Neural cell (in vitro differentiated cells): ENCODE data around the gene PEMT. TPM values are rescaled to one million over a fixed set of nuclear protein-coding genes. Genes with fewer than 3 reads are reported as not detected.

Experiments used
- H2AFZ ChIP-seq: fragments of 200-600, 300-800 bp; sonication (generic), shearing (Covaris generic); 2 replicates; pipeline ENCODE4 v1.6.0; 2014; ENCODE audit warnings: low read depth, mild to moderate bottlenecking, antibody characterized with exemption, low read length, moderate library complexity
- H3F3A ChIP-seq: fragments of 200-600 bp; shearing (Covaris generic); 2 replicates; pipeline ENCODE4 v1.6.1; 2016; ENCODE audit warnings: mild to moderate bottlenecking, moderate library complexity, mixed read lengths, antibody characterized with exemption, low read length; ENCODE audit not compliant: insufficient read depth, poor library complexity, severe bottlenecking
- H3K27ac ChIP-seq: fragments of 200-600, 300-800 bp; sonication (generic), shearing (Covaris generic); 2 replicates; pipeline ENCODE4 v1.5.1; 2014; ENCODE audit warnings: mild to moderate bottlenecking, low read length, moderate library complexity
- H3K27me3 ChIP-seq: fragments of 300-800, 200-600 bp; sonication (generic), shearing (Covaris generic); 2 replicates; pipeline ENCODE4 v1.6.0; 2014; ENCODE audit warnings: mild to moderate bottlenecking, low read depth, low read length, moderate library complexity; ENCODE audit not compliant: insufficient read depth
- H3K36me3 ChIP-seq: fragments of 300-800, 200-600 bp; sonication (generic), shearing (Covaris generic); 2 replicates; pipeline ENCODE4 v1.5.1; 2014; ENCODE audit warnings: mild to moderate bottlenecking, antibody characterized with exemption, low read length, moderate library complexity; ENCODE audit not compliant: insufficient read depth
- H3K4me2 ChIP-seq: fragments of 300-800, 200-600 bp; sonication (generic), shearing (Covaris generic); 2 replicates; pipeline ENCODE4 v1.6.0; 2014; ENCODE audit warnings: mild to moderate bottlenecking, low read length
- H3K4me3 ChIP-seq: fragments of 300-800, 200-600 bp; sonication (generic), shearing (Covaris generic); 2 replicates; pipeline ENCODE4 v1.5.1; 2014; ENCODE audit warnings: mild to moderate bottlenecking, low read length, moderate library complexity
- H3K79me2 ChIP-seq: fragments of 200-600 bp; shearing (Covaris generic); replicated peaks from 2 replicates; pipeline ENCODE4 v1.6.0; 2014; ENCODE audit warnings: mild to moderate bottlenecking, low read length, moderate library complexity; ENCODE audit not compliant: insufficient read depth
- H3K9ac ChIP-seq: fragments of 300-800, 200-600 bp; sonication (generic), shearing (Covaris generic); 2 replicates; pipeline ENCODE4 v1.6.1; 2016; ENCODE audit warnings: mild to moderate bottlenecking, low read length, mixed read lengths
- H3K9me2 ChIP-seq: fragments of 200-600 bp; shearing (Covaris generic); 2 replicates; pipeline ENCODE4 v1.6.1; 2016; ENCODE audit warnings: mild to moderate bottlenecking, low read length, mixed read lengths; ENCODE audit not compliant: insufficient read depth
- H3K9me3 ChIP-seq: fragments of 200-600, 300-800 bp; sonication (generic), shearing (Covaris generic); 2 replicates; pipeline ENCODE4 v1.6.1; 2016; ENCODE audit warnings: mild to moderate bottlenecking, mixed run types, low read length, moderate library complexity, mixed read lengths
- H4K20me1 ChIP-seq: fragments of 200-600 bp; shearing (Covaris generic); 2 replicates; pipeline ENCODE4 v1.6.1; 2016; ENCODE audit warnings: mild to moderate bottlenecking, mixed run types; ENCODE audit not compliant: insufficient read depth
- CTCF ChIP-seq: fragments of 450-650 bp; IDR thresholded peaks from 2 replicates; pipeline ENCODE4 v1.5.1; 2014; ENCODE audit warnings: antibody characterized with exemption, mild to moderate bottlenecking, moderate library complexity; ENCODE audit not compliant: poor library complexity, severe bottlenecking
- EP300 ChIP-seq: fragments of 450-650 bp; conservative IDR thresholded peaks from 2 replicates; pipeline ENCODE4 v1.6.1; 2014; ENCODE audit warnings: antibody characterized with exemption, mild to moderate bottlenecking, moderate library complexity; ENCODE audit not compliant: poor library complexity, severe bottlenecking
- EZH2 ChIP-seq: fragments of 200-600, 300-800 bp; shearing (Covaris generic), sonication (generic); IDR thresholded peaks from 2 replicates; pipeline ENCODE4 v1.6.1; 2014; ENCODE audit warnings: antibody characterized with exemption, low read length, borderline replicate concordance, mild to moderate bottlenecking; ENCODE audit not compliant: insufficient read depth, poor library complexity, severe bottlenecking
- MXI1 ChIP-seq: fragments of 450-650 bp; conservative IDR thresholded peaks from 2 replicates; pipeline ENCODE4 v1.6.1; 2014; ENCODE audit warnings: antibody characterized with exemption, mild to moderate bottlenecking; ENCODE audit not compliant: poor library complexity, severe bottlenecking
- POLR2AphosphoS5 ChIP-seq: IDR thresholded peaks from 2 replicates; pipeline ENCODE4 v1.6.1; 2012
- RAD21 ChIP-seq: fragments of 450-650 bp; conservative IDR thresholded peaks from 2 replicates; pipeline ENCODE4 v1.6.1; 2014; ENCODE audit warnings: antibody characterized with exemption, mild to moderate bottlenecking, moderate library complexity
- REST ChIP-seq: IDR thresholded peaks from 2 replicates; pipeline ENCODE4 v1.6.1; 2012; ENCODE audit warnings: borderline replicate concordance
- SMC3 ChIP-seq: fragments of 450-650 bp; conservative IDR thresholded peaks from 2 replicates; pipeline ENCODE4 v1.6.1; 2014; ENCODE audit warnings: antibody characterized with exemption, mild to moderate bottlenecking, moderate library complexity; ENCODE audit not compliant: poor library complexity
- TAF1 ChIP-seq: IDR thresholded peaks from 2 replicates; pipeline ENCODE4 v1.6.1; 2012; ENCODE audit warnings: low read depth
- polyA plus RNA-seq: library from polyadenylated mRNA; depleted of rRNA; stranded (reverse); fragments of >200 nt; gene quantifications from 2 replicates; pipeline ENCODE4 v1.2.3, GENCODE V29; 2014

The PEMT gene
- polyA plus RNA-seq, 1 donor from 2014 or later: 71.7 TPM

- Histone ChIP-seq H3K9ac (no peak overlapping the region), H2AFZ (no peak overlapping the region), H3K79me2 (no peaks in the 10 kb centered on the region), H3K4me3 (no peak overlapping the region), H4K20me1 (no peaks in the 10 kb centered on the region), H3K9me2 (no peaks in the 10 kb centered on the region), H3K4me2 (no peak overlapping the region), H3K27me3 (no peaks in the 10 kb centered on the region), H3K36me3 (no peaks in the 10 kb centered on the region), H3K27ac (no peak overlapping the region), H3K9me3 (no peaks in the 10 kb centered on the region), H3F3A (no peaks in the 10 kb centered on the region)
- no peak for TF ChIP-seq TAF1
- TF ChIP-seq POLR2AphosphoS5: no peak
- TF ChIP-seq EZH2: no peak
- no peak for TF ChIP-seq CTCF
- TF ChIP-seq MXI1: no peak
- TF ChIP-seq RAD21: no peak
- TF ChIP-seq EP300: no peak
Observed at GRCh38 chr17:17542906-17543635, 48.4 kb downstream of the PEMT start.

- Histone ChIP-seq H3K9ac (no peak overlapping the region), H3F3A (no peaks in the 10 kb centered on the region), H3K4me2 (no peak overlapping the region), H4K20me1 (no peaks in the 10 kb centered on the region), H3K36me3 (no peaks in the 10 kb centered on the region), H3K9me3 (no peaks in the 10 kb centered on the region), H3K27me3 (no peaks in the 10 kb centered on the region), H3K4me3 (no peak overlapping the region), H3K9me2 (no peaks in the 10 kb centered on the region), H3K79me2 (no peaks in the 10 kb centered on the region), H2AFZ (no peak overlapping the region), H3K27ac (no peak overlapping the region)
- TF ChIP-seq TAF1 (no peak), MXI1 (no peak), RAD21 (no peak)
Observed at GRCh38 chr17:17541640-17542001, 49.9 kb downstream of the PEMT start.

- H3K27me3 ChIP-seq: no peaks in the 10 kb centered on the region
- H3K27ac ChIP-seq: no peak overlapping the region
- H2AFZ ChIP-seq: no peak overlapping the region
- H3K9me2 ChIP-seq: no peaks in the 10 kb centered on the region
- H3F3A ChIP-seq: no peaks in the 10 kb centered on the region
- H3K4me2 ChIP-seq: no peak overlapping the region
- no peaks in the 10 kb centered on the region for H3K9me3 ChIP-seq
- no peaks in the 10 kb centered on the region for H4K20me1 ChIP-seq
- TF ChIP-seq RAD21 (no peak), SMC3 (no peak), REST (no peak), EZH2 (no peak), EP300 (no peak), CTCF (no peak), TAF1 (no peak), POLR2AphosphoS5 (no peak), MXI1 (no peak)
- no peaks in the 10 kb centered on the region for H3K36me3 ChIP-seq
- H3K79me2 ChIP-seq: no peaks in the 10 kb centered on the region
- no peak overlapping the region for H3K4me3 ChIP-seq
- no peak overlapping the region for H3K9ac ChIP-seq
Observed at GRCh38 chr17:17540935-17541639, 50.4 kb downstream of the PEMT start.
